A673 (cell line): Measurements from ENCODE around the gene PER3. TPM values are rescaled to one million over a fixed set of nuclear protein-coding genes. Genes with fewer than 3 reads are reported as not detected.

Source experiments
- BruUV-seq: library from RNA; stranded (reverse); fragments of 400-500 nt; replicated peaks from 2 replicates; lab custom pipeline; 2021; lab: Mats Ljungman, UMichigan
- CTCF ChIA-PET: fragments of 300-600 bp; sonication (Branson Sonifier 250); formaldehyde crosslinking; loops from one replicate; lab custom pipeline; 2022; ENCODE audit warnings: antibody characterized with exemption; lab: Charles Lee
- POLR2A ChIA-PET: fragments of 300-600 bp; sonication (Branson Sonifier 250); formaldehyde crosslinking; loops from one replicate; lab custom pipeline; 2022; ENCODE audit warnings: antibody characterized with exemption; ENCODE audit not compliant: low non-redundant PET; lab: Charles Lee
- DNase-seq: peaks from one replicate; pipeline ENCODE4 v3.0.0-alpha.2; 2015; ENCODE audit warnings: low spot score
- H3K27ac ChIP-seq: fragments of 200-600 bp; sonication (generic); 2 replicates; pipeline ENCODE4 v1.5.1; 2016; ENCODE audit warnings: mixed run types, low read depth, mild to moderate bottlenecking, mixed read lengths, antibody characterized with exemption, low read length; ENCODE audit not compliant: poor library complexity, severe bottlenecking
- H3K27me3 ChIP-seq: fragments of 200-600 bp; sonication (generic); replicated peaks from 2 replicates; pipeline ENCODE4 v1.6.1; 2017; ENCODE audit warnings: mixed run types, low read depth, mild to moderate bottlenecking, mixed read lengths, antibody characterized with exemption, low read length; ENCODE audit not compliant: insufficient read depth, poor library complexity
- H3K36me3 ChIP-seq: fragments of 200-600 bp; sonication (generic); 2 replicates; pipeline ENCODE4 v1.6.1; 2016; ENCODE audit warnings: mixed run types, mild to moderate bottlenecking, mixed read lengths, antibody characterized with exemption, low read length; ENCODE audit not compliant: insufficient read depth, poor library complexity, severe bottlenecking
- H3K4me1 ChIP-seq: fragments of 200-600 bp; sonication (generic); 2 replicates; pipeline ENCODE4 v1.6.1; 2017; ENCODE audit warnings: mixed run types, mild to moderate bottlenecking, mixed read lengths, antibody characterized with exemption, low read length; ENCODE audit not compliant: insufficient read depth, poor library complexity, severe bottlenecking
- H3K4me3 ChIP-seq: fragments of 200-600 bp; sonication (generic); 2 replicates; pipeline ENCODE4 v1.5.1; 2016; ENCODE audit warnings: low read depth, mixed run types, mild to moderate bottlenecking, mixed read lengths, low read length; ENCODE audit not compliant: poor library complexity, severe bottlenecking
- H3K9me3 ChIP-seq: fragments of 200-600 bp; sonication (generic); 2 replicates; pipeline ENCODE4 v1.6.1; 2016; ENCODE audit warnings: mixed run types, low read depth, mild to moderate bottlenecking, mixed read lengths, antibody characterized with exemption, low read length; ENCODE audit not compliant: poor library complexity, severe bottlenecking
- EZH2 ChIP-seq: fragments of 200-600 bp; sonication (generic); IDR thresholded peaks from 2 replicates; pipeline ENCODE4 v1.6.1; 2017; ENCODE audit warnings: borderline replicate concordance, low read depth, mild to moderate bottlenecking, mixed read lengths, antibody characterized with exemption, low read length; ENCODE audit not compliant: poor library complexity, severe bottlenecking
- intact Hi-C: fragments of 100-400 bp; cut with micrococcal nuclease; formaldehyde crosslinking; loops from one replicate; pipeline ENCODE4 v1.10.0; 2022; ENCODE audit not compliant: unreplicated experiment
- total RNA-seq: library from RNA; stranded (reverse); gene quantifications from 2 replicates; pipeline ENCODE4 v1.2.3, GENCODE V29; 2021
- TF ChIP-seq, protein P1 (sequence below): fragments of 300-800, 200-600 bp; sonication (generic); conservative IDR thresholded peaks from 2 replicates; pipeline ENCODE4 v1.5.1; 2017; ENCODE audit warnings: low read depth, mild to moderate bottlenecking, antibody characterized with exemption, low read length, moderate library complexity, mixed read lengths

Gene PER3
- total RNA-seq, 1 experiment from 2014 or later: 4.1 TPM

DNA sequence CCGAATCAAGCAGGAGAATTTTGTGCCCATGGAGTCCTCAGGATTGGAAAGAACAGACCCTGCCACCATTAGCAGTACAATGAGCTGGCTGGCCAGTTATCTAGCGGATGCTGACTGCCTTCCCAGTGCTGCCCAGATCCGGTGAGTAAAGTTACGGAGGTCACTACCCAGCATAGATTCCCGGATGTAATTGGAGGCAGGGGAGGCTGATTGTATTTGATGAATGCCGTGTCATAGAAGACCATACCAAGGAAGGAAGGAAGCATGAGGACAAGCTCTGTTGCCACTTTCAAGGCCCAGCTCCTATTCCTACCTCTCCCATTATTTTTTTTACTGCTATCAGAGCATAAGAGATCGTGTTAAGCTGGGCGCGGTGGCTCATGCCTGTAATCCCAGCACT is 39.2 kb upstream of the PER3 start:
- Histone ChIP-seq H3K4me1 (no peaks in the 10 kb centered on the region), H3K27ac (no peak overlapping the region), H3K4me3 (no peak overlapping the region), H3K27me3 (no peaks in the 10 kb centered on the region), H3K36me3 (no peaks in the 10 kb centered on the region), H3K9me3 (no peaks in the 10 kb centered on the region)
- DNase-seq: no peak
- ChIA-PET CTCF (no interaction called here), POLR2A (no interaction called here)
- intact Hi-C loops: no loop called here
- BruUV-seq: no TSS peak
- TF ChIP-seq, protein P1, sequence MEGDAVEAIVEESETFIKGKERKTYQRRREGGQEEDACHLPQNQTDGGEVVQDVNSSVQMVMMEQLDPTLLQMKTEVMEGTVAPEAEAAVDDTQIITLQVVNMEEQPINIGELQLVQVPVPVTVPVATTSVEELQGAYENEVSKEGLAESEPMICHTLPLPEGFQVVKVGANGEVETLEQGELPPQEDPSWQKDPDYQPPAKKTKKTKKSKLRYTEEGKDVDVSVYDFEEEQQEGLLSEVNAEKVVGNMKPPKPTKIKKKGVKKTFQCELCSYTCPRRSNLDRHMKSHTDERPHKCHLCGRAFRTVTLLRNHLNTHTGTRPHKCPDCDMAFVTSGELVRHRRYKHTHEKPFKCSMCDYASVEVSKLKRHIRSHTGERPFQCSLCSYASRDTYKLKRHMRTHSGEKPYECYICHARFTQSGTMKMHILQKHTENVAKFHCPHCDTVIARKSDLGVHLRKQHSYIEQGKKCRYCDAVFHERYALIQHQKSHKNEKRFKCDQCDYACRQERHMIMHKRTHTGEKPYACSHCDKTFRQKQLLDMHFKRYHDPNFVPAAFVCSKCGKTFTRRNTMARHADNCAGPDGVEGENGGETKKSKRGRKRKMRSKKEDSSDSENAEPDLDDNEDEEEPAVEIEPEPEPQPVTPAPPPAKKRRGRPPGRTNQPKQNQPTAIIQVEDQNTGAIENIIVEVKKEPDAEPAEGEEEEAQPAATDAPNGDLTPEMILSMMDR: no peak
- no peak for TF ChIP-seq EZH2

DNA sequence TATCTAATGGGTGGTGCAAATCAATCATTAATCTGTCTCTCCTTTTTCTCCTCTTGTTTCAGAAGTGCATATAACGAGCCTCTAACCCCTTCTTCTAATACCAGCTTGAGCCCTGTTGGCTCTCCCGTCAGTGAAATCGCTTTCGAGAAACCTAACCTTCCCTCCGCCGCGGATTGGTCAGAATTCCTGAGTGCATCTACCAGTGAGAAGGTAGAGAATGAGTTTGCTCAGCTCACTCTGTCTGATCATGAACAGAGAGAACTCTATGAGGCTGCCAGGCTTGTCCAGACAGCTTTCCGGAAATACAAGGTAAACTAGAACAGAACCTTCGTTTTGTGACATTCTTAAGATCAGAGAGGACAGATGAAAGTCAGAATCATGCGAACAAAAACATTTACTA is 38.3 kb upstream of the PER3 start:
- ChIA-PET POLR2A (no interaction called here), CTCF (no interaction called here)
- Histone ChIP-seq H3K4me1 (no peaks in the 10 kb centered on the region), H3K36me3 (no peaks in the 10 kb centered on the region), H3K27ac (no peak overlapping the region), H3K9me3 (no peaks in the 10 kb centered on the region), H3K27me3 (no peaks in the 10 kb centered on the region), H3K4me3 (no peak overlapping the region)
- DNase-seq: no peak
- intact Hi-C loops: no loop called here
- TF ChIP-seq EZH2: no peak
- TF ChIP-seq, protein P1: no peak
- no TSS peak for BruUV-seq

DNA sequence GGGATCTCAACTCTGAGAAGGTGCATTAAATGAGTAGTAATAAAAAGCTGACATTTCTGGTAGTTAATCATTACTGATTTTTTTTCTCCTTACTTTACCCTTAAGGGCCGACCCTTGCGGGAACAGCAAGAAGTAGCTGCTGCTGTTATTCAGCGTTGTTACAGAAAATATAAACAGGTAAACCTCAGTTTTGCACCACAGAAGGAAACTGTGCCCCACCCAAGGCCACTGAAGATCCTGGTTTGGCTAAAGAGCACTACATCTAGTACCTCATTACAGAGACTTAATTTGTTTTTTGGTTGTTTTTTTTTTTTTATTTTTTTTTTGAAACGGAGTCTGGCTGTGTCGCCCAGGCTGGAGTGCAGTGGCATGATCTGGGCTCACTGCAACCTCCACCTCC is 36.5 kb upstream of the PER3 start:
- ChIA-PET POLR2A (no interaction called here), CTCF (no interaction called here)
- intact Hi-C loops: no loop called here
- H3K36me3 ChIP-seq: no peaks in the 10 kb centered on the region
- no peak for DNase-seq
- H3K9me3 ChIP-seq: no peaks in the 10 kb centered on the region
- no peaks in the 10 kb centered on the region for H3K4me1 ChIP-seq
- TF ChIP-seq, protein P1: no peak
- TF ChIP-seq EZH2: no peak
- BruUV-seq: no TSS peak
- no peak overlapping the region for H3K27ac ChIP-seq
- H3K4me3 ChIP-seq: no peak overlapping the region
- H3K27me3 ChIP-seq: no peaks in the 10 kb centered on the region
